CD4-positive, alpha-beta T cell treated with Interleukin-6 at 100 ng/mL for 8 hours (primary cell): ENCODE measurements around the gene ANKRD34C.
A peak's percentile ranks its signal among the peaks of the same experiment; 100 is the strongest.

ENCODE experiments used
- DNase-seq: peaks from one replicate; pipeline ENCODE4 v3.0.0-alpha.2; 2020; ENCODE audit warnings: mixed read lengths, low spot score

Gene ANKRD34C

DNA sequence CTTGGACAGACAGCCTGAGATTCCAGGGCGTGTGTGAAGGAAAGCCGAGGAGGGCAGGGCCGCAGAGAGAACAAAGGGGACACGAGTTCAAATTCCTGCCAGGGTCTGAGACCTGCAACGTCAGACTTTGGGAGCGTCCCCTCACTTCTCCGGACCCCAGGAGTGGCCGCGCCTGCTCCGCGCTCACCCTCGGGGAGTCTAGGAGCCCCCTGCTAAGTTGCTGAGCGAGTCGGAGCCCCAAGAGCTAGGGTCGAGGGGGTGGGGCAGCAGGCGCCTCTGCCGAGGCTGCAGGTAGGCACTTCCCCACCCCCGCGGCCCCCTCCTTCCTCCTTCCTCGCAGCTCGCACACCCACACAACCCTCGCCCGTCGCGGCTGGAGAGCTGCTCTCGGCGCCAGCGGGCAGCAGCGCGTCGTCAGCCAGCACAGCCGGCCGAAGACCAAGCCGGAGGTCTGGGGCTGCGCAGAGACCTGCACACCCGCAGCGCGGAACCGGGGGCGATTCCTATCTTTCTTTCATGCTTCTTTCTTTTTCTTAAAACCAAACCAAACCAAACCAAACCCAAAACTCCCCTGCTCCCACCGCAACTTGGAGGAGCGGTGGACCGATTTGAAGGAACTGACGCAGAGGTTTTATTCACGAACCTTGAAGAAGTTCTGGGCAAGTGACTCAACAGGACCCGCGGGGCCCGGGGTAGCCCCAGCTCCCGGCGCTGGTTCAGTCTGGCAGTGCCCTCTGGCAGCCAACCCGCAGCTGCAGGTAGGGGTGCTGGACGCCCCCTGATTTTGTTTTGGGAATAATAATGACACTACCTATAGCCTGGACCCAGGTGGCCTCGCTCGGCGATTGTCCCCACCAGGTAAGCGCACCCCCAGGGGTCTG, at the start of gene ANKRD34C:
ANKRD34C (plus strand) TSS at position 352 of the 881 bp plus-strand sequence. CDS start 10,563 bp downstream, outside the sequence.
- DNase-seq = no peak

DNA sequence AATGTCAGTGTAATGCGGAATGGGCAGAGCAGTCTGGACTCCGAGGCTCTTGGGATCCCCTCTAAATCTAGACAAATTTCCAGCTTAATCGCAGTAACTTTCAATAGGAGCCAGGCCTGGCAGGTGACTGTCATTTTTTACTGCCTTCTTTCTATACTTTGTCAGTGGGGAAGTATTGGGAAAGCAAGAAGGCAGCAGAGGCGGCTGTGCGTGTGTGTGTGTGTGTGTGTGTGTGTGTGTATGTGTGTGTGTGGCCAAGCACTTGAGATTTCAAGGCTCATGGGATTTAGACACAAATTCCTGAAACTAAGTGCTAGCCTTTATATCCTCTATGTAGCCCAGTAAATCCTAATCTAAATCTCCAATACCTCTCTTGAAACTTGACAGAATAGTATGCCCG, 49.3 kb upstream of the ANKRD34C start:
- no peak for DNase-seq

DNA sequence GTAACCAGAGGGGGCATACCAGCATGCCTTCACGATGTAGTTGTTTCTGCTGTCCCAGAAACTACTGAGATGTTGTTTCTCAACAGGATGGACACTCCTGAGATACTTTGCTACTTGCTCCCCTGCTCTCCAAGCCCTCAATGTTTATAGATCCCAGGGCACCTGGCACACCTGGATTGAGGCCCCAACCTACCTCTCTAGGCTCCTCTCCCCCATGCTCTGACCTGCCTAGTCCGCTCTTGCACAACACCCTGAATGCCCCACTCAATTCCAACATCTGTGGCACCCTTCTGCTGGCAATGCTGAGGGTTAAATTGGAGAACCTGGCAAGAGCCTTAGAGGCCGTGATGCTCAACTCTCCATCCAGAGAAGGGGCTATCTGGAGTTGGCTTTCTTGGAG, 42.5 kb upstream of the ANKRD34C start:
- no peak for DNase-seq

DNA sequence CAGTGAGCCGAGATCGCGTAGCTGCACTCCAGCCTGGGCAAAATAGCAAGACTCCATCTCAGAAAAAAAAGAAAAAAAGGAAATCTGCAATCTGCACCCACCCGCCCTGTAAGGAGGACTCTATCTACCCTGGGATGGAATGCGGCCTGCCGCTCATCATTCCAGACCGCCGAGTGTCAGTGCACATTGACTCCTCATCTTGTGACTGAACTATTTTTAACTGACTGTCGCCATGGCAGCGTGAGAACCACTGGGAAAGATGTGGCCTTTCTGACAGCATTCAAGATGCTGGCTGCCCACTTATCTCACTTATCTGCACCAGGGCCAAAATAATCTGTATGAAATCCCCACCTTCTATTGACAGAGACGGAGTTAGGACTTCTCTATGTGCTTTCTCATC, 38.8 kb upstream of the ANKRD34C start:
- no peak for DNase-seq

DNA sequence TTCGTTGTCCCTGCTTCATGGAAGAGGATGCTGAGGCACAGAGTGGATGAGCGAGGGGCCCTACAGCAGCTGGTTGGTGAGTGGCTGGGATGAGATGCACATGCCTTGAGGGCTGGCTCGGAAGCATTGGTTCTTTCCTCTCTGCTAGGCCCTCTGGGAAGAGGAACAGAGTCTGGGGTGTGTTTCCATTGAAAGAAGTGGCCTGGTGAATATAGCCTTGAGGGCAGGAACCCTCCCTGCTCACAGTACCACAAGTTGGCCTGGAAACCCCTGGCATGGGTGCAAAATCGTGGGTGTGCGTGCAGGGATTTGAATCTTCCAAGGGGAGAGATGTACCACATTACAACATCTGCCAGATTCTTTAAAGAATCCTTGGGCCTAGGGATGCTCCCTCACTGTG, 37.6 kb upstream of the ANKRD34C start:
- no peak for DNase-seq

DNA sequence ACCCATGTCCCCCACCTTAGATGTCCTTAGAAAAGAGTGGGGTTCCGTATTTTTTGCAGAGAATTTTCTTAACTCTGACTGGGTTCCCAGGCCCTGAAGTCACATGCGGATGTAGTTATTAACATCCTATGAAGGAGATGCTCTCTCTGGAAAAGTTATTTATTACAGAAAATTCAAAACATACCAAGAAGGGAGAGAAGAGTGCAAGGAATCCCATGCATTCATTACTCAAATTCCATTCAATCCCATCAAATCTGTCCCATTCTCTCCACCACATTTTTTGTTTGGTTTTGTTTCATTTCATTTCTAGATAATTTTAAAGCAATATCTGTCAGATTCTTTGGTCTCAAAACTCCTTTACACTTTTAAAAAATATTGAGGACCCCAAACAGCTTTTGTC, 34.3 kb upstream of the ANKRD34C start:
- DNase-seq = no peak

DNA sequence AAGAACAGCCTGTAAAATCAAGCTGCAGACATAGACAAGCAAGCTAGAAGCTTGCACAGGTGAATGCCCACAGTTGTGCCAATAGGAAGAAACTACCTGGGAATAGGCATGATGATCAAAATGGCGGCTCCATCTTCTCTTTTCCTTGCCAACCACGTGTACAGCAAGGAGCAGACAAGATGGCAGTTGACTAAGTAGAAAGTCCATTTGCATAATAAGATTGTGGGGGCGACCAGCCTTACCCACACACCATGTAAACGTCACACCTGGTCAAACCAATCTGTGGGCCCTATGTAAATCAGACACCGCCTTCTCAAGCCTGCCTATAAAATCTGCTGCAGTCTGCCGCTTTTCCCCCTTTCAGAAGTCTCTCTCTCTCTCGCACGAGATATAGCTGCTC, 25.1 kb upstream of the ANKRD34C start:
- no peak for DNase-seq

DNA sequence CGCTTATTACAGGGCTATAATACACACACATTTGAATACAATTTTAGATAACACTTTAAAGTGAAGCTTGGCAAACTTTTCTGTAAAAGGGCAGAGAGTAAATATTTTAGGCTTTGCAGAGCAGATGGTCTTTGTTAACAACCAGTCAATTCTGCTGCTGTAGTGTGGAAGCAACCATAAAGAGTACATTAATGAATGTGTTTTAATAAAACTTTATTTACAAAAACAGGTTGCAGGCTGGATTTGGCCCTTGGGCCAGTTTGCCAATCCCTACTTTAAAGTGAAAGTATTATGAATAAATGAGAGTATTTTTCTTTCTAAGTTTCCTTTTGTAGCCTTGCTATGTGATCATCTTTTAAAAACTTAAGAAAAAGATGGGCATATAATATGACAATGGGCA, 20.7 kb upstream of the ANKRD34C start:
- no peak for DNase-seq

DNA sequence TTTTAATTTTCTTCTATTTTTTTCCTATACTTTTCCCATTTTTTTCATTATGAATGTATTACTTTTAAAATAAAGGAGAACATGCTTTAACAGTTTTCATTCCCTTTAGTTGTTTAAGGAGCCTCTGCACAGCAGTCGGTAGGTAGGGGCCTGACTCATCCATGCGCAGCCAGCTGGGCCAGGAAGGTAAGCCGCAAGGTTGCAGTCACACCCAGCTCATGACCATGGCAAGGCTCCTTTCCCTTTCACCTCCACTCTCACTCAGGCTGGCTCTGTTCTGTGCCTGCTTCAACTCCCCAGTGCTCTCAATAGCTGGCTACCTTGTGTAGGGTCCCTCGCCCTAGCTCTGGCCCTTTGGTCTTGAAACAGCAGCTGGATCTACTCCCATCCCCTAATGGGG, 17.4 kb upstream of the ANKRD34C start:
- no peak for DNase-seq

DNA sequence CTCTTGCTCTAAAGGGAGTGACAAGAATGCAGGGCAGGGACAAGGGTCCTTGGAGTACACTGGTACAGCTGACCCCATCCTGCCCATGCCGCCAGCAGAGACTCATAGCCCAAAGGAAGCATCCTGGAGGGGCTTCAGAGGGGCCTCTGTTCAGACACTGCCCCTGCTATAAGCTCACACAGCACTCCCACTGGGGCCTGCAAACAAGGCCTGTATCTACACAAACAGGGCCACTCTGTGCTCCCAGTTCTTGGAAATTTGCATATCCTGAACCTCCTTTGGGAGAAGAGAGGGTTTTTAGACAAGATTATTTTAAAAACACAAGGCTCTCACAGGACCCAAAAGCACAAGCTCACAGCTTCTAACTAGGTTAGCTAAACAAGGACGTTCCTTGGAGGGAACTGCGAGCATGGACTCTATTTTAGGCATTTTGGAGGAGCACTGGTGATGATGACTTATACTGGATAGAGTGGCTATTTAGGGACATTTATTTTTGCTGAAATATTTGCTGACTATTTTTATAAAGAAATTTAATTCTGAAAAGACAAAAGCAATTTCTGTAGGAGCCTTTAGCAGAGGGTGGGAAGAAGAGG, 16.4 kb upstream of the ANKRD34C start:
- DNase-seq = no peak

DNA sequence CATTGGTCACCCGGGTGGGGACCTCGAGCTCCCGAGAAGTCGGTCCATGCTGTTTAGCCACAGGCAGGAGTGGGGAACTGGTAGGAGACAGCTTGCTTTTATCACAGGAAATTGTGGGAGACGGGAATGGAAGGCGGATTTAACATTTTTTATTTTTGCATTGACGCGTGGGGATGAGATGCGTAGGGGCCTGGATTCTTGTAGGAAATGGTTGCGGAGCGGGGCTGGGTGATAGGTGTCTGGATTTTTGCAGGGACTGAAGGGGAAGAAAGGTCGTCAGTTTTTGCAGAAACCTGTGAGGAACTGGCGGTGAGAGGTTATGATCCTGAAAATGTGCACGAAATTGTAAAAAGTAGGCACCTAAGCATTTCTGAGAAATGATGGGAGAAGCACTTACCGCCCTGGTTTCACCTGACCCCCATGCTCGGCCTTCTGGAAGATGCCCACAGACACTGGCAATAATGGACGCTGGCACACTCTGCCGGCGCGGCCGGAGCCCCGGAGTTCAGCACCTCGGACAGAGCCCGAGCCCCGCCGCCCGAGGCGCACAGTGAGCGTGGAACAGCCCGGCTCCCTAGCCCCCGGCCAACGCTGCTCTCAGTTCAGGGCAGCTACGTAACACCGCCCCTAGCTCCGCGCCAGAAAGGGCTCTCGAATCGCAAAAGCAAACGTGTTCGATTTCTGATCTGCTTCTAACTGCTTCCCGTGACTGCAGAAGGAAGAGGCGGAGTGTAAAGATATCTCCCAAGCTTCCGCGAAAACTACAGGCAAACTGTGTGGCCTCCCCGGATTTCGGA, 928 bp downstream of the ANKRD34C start:
- no peak for DNase-seq

DNA sequence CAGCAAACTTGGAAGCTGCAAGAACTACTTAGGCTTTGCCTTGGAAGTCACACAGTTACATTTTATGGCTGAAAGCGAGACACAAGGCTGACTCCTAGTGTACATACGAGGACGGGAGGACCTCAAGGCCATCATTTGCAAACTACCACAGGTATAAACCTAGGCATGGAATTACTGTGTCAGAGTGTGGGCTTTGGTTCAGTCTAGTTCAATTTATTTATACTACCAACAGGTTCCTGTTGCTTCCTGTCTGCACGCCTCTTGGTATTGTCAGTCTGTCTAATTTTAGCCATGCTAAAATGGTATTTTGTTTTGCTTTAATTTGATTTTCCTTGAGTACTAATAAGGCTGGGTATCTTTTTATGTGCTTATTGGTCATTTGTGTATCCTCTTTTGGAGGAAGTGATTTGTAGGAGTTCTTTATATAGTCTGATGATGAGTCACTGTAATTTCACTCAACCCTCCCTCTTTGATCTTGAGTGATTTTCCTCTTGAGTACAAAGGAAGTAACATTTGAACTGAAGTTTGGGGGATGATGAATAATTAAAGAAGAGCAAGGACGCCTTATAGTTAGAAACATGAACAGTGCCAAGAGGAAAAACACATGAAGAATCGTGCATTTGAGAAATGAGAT, 8.2 kb downstream of the ANKRD34C start:
- DNase-seq = no peak

DNA sequence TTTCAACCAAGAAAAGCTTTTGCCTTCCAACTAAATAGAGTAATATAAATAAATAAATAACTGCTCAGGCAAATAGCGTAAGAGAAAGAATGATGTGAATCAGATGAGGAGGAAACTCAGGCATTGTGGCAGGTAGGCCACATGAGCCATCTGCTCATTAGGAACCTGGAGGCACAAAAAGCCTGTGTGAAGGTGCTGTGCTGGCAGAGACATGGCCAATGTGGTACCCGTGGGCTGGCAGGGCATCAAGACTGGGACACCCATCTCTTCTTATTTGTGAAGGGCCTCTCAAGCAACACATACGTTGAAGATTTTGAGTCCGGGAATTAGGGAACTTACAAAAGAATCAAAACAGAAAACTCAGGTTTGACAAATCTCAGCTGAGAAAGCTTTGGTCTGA, 9.5 kb downstream of the ANKRD34C start:
- no peak for DNase-seq

DNA sequence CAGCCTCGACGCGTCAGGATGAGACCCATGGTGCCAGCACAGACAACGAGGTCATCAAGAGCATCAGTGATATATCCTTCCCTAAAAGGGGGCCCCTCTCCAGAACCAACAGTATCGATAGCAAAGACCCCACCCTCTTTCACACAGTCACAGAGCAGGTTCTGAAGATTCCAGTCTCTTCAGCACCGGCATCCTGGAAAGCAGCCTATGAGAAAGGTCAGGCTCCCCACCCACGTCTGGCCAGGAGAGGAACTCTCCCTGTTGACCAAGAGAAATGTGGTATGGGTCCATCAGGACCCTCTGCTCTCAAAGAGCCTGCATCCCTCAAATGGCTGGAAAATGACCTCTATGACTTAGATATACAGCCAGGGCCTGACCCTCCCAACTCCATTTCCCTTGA, 11.6 kb downstream of the ANKRD34C start:
- DNase-seq = no peak

DNA sequence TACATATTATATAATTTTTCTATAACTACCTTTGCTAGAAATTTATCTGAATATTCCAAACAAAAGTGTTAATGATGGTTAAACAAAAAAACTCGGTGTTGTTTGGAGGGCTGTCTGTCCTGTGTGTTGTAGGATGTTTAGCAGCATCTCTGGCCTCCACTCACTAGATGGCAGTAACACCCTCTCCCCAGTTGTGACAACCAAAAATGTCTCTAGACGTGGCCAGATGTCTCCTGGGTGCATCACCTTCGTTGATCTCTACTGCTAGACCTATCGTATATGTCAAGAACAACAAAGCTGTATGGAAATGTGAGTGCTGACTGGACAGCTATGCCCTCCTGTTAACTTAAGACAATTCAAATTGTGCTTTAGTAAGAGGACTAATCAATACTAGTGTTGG, 14.1 kb downstream of the ANKRD34C start:
- DNase-seq = no peak

DNA sequence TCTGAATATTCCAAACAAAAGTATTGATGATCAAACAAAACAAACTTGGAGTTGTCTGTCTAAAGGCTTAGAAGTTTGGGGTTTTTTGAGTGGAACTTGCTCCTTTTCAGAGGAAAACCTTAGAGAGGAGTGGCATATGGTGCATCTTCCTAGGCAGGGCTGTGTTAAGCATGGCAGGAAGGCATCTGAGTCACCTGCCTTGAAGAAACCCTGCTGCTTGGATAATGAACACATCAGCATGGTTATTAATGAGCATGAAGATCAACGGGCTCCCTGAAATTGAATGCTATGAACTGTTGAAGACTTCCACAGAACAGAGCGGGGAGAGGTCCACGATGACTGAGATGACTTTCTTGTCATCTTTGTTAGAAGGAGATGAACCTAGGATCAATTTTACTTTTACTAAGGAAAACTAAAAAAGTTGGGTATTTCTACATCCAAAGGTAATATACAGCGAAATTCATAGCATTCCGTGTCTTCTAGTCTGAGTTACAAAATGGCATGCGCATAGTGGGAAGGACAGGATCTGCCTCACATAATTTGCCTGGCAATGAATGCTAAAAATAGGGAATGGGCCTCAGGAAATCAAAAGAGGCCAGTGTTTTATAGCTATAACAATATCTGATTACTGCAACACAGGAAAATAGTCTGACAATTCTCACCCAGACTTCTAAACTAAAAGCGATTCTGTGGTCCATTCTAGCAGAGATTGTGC, 16.8 kb downstream of the ANKRD34C start:
- DNase-seq = no peak

DNA sequence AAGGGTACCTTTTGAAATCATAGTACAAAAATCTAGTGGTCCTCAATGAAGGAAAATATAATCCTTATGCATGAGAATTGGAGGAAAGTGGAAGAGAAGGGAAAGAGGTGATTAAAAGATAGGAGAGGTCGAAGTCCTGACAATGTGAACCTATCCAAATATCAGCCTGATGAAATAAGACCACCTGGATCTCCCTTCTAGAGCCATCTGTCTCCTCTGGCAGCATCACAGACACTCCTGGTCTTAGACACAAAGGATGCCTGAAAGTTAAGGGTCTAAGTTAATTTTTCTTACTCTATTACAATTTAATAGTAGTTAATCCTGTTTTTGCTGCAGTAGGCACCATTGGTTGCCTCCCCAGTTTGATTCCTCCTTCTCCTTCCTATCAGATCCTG, 17.3 kb downstream of the ANKRD34C start:
- DNase-seq = no peak

DNA sequence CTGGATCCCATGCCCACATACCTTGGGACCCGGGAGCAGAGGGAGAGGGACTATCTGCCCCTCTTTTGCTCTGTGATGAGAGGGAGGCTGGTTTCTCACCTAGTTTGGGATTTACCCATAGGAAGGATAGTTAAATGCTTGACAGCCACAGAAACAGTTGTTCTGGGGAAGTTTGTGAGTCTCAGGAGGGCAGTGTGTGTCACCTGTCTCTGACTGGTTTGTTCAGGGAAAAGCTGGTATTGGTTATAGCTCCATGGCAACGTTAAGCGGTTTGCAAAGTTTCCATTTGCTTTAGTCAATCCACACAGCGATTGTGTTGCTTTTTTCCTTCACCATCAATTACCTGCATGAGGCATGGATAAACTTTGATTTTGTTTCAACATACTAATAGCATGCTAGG, 24.7 kb downstream of the ANKRD34C start:
- no peak for DNase-seq

DNA sequence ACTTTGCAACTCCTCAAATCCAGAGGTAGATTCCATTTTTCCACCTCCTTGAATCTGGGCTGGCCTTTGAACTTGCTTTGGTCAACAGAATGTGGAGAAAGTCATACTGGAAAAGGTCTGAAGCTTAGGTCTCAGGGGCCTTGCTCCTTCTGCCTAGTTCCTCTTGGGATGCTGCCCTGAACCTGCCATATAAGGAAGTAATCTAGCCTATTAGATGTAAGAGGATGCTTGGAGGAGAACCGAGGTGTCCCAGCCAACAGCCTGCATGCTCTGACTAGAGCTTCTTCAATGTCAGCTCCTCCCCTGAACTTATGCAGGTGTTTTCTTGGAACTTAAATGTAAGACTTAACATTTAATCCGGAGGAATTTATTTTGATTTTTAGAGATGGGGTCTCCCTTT, 26.4 kb downstream of the ANKRD34C start:
- no peak for DNase-seq

DNA sequence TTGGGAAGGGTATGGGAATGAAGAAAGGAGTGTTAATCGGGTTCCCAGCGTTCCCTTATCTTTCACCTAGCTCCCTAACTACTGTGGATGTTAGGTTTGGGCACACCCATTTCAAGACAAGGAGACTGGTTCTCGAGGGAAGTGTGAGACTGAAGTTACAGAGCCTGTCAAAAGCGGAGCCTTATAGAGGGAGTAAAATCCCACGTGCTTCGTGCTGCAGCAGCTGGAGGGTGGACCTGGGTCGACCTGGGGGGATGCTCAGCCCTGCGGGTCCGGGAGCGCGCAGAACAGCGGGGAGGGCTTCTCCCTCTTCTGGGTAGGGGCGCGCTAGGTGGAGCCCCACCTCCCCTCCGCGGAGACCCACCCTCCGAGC, 28.1 kb downstream of the ANKRD34C start:
- DNase-seq = no peak

DNA sequence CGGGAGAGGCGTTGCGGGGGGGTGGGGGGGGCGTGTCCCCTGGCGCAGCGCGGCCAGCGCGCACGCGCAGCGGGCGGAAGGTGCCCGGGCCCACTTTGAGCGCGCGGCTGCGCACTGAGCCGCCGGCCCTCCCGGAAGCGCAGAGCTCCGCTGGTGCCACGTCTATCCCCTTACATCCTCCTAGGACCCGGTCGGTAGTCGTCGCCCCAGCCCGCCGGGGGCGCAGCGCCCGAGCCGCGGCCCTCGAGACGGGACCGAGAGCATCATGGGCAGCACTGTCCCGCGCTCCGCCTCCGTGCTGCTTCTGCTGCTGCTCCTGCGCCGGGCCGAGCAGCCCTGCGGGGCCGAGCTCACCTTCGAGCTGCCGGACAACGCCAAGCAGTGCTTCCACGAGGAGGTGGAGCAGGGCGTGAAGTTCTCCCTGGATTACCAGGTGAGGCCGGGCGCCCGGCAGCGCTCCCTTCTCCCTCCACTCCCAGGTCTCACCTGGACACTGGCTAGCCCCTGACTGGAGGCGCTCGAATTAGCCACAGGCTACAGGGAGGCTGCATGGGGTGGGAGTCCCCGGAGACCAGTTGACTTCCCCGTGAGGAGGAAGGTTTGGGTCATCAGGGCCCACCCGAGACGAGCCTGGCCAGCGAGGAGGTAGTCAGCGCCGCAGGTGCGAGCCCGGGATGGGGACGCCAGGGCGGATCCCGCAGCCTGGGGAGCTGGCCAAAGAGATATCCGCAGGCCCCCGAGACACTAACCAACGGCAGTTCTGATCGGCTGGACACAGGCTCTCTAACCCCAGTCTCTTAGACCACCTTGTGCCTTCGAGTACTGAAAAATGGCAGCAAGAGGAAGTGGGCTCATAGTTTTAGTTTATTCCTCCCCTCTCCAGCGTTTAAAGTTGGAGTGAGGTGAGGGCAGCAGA, 28.7 kb downstream of the ANKRD34C start, which contains the start of gene TMED3:
TMED3 (plus strand) TSS at position 128 of the 916 bp plus-strand sequence; CDS start at position 266, 138 bp downstream.
- peak; percentile 83 for DNase-seq
